Measurements from ENCODE around the gene SELPLG.
"Not testable (repeated sequence)": the region's sequence is repeated elsewhere in the genome, so short reads cannot be mapped to it uniquely, and the experiment has no call there.

SELPLG gene

DNA sequence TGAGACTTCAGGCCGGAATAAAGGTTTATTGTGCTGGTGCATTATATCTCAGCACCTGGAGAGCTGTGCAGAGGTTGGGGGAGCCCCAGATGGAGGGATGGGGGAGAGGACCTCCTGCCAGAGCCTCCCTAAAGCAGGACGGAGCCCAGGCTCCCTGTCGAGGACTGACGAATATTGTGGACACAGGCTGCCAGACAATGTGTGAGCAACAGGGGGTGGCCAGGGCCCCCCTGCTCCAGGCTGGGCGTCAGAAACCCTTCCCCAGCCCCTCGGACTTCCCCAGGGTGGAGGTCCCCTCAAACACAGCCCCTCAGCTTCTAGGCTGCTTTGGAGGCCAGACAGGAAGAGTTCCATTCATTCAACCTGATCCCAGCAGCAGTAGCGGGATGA lies 43.9 kb downstream of the SELPLG start:
- DNase-seq (ENCODE audit: low spot score), result no peak

DNA sequence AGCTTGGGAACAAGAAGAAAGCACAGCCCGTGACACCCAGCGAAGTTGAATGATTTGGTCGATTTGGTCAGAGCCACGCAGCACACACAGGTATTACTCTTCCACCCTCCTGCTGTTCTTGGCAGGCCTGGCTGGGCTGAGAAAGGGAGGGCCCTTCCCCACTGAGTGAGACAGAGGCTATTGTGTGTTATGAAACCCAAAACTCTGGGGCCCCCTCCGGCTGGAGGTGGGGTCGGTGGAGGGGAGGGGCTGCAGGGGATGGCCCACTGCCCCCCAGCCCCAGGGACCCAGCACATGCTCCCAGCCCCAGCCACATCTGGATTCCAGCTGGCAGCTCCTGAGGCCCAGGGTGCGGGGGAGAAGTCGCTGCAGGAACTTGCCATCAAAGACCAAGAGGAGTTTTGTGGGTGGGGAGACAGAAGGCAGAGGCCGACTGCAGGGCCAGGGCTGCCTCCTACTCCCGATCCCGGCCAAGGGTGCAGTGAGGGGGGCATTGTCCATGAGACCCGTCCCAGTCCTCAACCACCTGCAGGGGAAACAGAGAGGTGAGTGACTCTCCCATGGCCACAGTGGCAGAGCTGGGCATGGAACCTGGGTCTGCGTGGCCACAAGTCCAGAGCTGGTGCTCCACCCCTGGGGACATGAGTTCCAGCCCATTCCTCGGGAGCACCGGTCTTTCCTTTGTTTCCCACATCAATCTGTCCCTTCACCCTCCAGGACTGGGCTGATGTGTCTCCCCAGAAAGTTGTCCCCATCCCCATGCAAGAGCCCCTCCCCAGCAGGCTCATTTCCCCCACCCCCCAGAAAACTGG lies 44.5 kb downstream of the SELPLG start:
- no peak for DNase-seq (ENCODE audit: low spot score)

DNA sequence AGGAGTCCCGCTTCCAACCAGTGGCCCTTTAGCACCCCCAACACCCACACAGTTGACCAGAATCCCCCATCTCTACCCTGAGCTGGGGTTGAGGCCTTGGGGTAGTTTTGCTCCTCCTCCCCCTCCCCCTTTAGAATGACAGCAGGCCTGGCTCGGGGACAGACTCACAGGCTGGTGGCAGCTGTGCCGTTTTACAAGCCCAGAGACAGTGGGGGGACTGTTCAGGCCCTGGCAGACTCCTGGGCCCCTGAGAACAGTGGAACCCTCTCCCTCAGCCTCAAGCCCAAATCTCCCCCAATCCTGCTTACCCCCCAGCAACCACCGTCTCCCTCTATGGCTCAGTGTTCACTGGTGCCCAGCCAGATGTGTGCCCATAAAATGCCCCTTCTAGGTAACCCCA lies 45.9 kb downstream of the SELPLG start:
- DNase-seq (ENCODE audit: low spot score), result peak; percentile 76

DNA sequence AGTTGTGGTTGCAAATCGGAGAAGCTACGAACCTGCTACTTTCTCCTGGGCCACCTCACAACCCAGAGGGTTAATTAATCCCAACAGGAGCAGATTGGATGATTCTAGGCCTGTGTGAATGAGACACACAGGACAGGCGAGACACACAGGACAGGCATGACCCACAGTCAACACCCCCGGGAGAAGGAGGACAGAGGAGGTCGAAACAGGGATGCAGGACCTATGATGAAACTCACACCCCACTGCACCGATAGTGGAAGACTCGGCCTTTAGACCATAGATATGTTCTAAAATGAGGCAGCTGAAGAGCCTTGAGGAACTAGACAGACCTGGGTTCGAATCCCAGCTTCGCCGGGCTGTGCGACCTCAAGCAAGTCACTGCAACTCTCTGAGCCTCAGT lies 47.4 kb downstream of the SELPLG start:
- DNase-seq (ENCODE audit: low spot score), result no peak

DNA sequence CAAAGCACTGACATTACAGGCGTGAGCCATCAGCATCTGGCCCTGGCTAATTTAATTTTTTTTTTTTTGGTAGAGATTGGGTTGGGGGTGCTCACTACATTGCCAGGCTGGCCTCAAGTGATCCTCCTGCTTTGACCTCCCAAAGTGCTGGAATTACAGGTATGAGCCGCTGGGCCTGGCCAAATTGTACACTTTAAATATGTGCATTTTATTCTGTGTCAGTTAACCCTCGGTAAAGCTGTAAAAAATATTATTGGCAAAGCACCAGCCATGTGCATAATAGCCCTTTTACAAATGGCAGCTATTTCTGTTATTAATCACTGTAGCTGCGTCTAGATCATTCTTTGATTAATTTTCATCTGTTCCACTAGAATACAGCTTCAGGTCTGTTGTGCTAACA lies 47.8 kb downstream of the SELPLG start:
- DNase-seq (ENCODE audit: low spot score), result no peak

DNA sequence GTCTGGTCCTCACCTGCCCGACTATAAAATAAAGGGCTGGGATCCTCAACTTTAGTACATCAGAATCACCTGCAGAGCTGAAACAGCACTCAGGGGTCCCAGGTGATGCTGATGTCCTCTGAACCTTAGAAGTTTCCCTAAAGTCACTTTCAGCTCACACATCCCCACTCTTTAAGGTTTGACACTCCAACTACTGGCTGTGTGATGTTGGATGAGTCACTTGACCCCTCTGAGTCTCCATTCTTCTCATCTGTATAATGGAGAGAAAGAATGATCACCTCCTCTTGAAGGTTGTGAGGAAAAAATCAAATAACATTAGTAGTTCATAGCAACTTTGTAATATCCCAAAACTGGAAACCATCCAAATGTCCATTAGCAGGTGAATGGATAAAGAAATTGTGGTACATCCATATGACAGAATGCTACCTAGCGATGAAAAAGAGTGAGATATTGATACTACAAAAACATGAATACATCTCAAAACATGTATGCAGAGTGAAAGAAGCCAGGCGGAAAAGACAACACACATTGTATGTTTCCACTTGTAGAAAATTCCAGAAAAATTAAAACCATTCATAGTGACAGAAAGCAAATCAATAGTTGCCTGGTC lies 49.1 kb downstream of the SELPLG start:
- no peak for DNase-seq (ENCODE audit: low spot score)

DNA sequence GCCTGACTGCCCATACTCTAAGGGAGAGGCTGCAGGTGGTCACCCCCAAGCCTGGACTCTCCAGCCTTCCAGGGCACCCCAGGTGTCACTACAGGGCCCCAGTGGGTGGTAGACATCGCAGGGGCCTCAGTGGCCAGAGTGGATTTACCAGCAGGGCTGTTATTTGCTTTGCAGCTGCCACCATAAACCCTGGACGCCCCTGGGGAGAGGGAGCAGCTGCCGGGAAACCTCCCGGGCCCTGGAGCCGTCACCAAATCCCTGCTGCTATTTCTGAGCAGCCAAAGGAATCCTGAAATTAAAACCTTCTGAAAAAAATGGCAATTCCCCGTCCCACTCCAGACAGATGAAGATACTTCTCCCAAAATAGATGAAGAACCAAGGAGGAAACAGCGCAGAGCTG lies 49.7 kb downstream of the SELPLG start:
- DNase-seq (ENCODE audit: low spot score), result no peak

DNA sequence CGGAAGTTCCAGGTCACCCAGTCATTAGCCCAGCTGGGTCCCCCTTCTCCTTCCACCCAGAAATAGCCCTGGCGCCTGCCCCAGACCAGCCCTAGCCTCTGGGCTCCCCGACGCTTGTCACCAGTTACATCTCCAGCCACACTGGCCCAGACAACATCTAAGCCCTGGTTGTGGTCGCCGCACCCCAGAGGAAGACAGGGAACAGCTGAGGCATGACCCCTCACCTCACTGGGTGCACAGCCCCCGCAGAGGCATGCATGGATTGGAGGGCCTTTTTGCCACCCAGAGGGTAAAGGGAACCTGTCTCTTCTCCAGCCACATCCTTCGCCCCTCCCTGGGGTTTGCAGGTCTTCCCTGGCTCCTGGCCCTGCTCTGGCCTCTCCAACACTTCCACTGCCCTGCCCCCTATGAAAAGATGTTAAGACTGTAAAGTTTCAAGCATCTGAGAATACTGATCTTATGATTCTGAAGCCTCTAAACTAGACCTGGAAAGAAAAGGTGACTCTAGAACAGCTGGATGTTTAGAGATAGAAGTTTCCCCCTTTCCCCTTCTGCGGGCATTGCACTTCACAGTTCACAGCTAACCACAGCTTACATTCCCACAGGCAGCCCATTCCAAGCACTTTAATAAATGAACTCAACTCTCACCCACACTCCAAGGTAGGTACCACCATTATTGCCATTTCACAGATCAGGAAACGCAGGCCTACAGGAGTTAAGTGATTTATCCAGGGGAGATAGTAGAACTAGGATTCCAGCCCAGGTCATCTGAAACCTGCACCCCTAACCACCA lies 50.5 kb downstream of the SELPLG start:
- no peak for DNase-seq (ENCODE audit: low spot score)

DNA sequence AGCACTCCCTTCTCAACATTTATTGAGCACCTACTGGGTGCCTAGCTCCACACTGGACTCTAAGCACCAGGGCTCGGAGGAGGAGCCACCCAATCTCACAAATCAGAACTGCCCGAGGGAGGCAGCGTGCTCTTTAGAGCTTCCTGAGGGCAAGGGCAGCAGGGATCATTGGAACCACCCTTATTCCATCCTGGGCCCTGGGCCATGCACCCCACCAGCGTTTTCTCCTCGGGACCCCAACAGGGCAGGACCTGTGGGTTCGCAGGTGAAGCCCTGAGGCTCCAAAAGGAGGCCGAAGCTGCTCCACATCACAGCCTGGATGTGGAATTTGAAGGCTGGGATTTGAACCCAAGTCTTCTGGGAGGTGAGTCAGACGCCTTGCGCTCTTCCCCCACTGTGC lies 51.2 kb downstream of the SELPLG start:
- DNase-seq (ENCODE audit: low spot score), result no peak

DNA sequence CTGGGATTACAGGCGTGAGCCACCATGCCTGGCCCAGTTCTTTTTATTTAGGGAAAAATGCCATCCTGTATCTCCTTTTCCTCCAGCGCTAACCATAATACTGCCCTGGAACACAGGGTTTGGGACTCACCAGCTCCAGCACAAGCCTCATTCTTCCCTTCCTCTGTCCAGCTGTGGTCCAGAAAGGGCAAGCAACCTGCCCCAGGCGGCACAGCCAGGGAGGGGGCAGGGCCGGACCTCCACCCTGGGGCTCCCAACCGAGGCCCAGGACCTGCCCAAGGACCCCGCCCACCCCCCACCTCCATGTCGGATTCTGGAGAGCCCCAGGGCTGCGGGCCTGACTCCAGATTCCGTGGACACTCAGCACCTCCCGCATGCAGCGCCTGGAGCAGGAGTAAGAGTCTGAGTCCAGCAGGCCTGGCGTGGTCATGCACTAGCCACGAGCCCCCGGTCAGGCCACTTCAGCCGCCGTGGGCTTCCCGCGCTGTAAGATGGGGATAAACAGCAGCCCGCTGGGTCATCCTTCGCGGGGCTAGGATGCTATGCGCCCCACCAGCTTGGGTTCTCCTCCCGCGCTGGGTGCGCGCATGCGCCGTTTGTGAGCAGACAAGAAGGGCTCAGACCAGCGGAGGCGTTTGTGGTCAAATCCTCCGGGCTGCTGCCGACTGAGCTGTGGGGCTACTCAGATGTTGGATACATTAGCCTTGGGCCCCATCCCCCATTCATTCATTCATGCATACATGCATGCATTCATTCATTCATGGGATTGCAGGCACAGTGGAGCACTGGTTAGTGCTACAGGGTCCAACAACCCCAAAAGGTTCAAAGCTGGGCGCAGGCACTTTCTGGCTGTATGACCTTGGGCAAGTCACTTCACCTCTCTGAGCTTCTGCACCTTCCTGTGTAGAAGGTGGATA lies 52.1 kb downstream of the SELPLG start:
- no peak for DNase-seq (ENCODE audit: low spot score)

DNA sequence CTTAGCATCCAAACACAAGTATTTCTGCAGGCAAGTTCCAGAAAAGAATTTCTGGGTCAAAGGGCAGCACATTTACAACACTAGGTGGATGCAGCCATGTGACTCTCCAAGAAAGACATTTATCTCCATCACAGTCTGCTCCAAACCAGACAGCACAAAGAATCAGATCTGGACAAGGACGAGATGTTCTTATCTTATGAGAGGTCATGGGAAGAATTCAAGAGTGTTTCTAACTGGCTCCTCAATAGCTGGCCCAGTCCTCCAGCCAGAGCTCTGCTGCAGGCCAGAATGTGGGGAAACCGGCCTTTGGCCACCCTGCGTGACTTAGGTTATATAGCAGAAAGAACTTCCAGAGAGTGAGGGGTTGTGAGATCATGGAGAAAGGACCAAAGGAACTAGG lies 53.2 kb downstream of the SELPLG start:
- no peak for DNase-seq (ENCODE audit: low spot score)

DNA sequence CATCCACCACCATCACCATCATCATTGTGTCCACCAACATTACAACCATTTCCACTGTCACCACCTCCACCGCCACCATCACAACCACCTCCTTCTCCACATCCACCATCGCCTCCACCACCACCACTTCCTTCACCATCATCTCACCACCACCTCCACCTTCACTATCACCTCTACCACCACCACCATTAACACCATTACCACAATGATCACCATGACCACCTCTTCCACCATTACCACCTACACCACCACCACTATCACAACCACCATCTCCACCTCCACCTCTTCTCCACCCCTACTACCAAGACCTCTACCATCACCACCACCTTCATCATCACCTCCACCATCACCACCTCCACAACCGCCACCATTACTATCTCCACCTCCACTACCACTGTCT lies 54.9 kb downstream of the SELPLG start:
- DNase-seq (ENCODE audit: low spot score), result no peak

DNA sequence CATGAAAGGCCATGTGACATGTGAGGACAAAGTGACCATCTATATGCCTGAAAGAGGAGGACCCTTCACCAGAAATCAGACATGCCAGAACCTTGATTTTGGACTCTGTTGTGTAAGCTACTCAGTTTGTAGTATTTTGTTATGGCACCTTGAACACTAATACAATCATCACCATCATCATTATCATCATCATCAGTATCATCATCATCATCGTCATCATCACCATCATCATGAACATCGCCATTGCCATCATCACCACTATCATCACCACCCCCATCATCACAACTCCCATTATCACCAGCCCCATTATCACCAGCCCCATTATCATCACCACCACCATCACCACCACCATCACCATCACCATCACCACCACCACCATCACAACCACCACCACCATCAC lies 55.4 kb downstream of the SELPLG start:
- DNase-seq (ENCODE audit: low spot score), result no peak

DNA sequence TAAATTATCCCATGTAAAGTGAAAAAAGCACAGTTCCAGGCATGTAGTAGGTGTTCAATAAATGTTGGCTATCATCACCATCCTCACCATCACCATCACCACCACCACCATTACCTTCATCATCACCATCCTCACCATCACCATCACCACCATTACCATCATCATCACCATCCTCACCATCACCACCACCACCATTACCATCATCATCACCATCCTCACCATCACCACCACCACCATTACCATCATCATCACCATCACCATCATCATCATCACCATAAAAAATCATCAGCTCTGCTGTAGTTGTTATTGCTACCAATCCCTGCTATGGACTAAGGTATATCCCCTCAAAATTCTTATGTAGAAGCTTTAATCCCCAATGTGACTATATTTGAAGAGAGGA lies 56.2 kb downstream of the SELPLG start:
- no peak for DNase-seq (ENCODE audit: low spot score)

DNA sequence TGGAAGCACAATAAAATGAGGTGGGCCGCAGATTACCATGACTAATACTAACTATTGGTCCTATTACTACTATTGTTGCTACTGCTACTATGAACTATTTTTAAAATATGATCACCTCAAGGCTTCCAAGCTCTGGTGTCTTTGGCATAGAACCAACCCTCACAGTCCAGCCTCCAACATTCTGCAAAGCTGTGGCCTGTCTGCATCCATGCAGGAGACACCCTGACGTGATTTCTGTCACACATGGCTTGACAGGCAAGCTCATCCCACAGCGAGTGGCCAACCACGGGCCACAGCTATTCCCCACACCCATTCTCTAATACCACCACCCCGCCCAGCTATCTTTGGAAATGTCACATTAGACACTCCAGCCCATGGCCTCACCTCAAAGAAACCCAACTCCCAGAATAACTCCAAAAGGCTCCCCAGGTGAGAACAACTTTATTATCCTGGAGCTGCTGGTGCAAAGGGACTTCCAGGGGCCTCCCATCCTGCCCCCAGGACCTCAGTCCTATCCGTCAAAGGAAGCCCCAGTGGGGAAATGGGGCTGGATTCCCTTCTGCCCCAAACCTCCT lies 56.9 kb downstream of the SELPLG start:
- DNase-seq (ENCODE audit: low spot score), result no peak

DNA sequence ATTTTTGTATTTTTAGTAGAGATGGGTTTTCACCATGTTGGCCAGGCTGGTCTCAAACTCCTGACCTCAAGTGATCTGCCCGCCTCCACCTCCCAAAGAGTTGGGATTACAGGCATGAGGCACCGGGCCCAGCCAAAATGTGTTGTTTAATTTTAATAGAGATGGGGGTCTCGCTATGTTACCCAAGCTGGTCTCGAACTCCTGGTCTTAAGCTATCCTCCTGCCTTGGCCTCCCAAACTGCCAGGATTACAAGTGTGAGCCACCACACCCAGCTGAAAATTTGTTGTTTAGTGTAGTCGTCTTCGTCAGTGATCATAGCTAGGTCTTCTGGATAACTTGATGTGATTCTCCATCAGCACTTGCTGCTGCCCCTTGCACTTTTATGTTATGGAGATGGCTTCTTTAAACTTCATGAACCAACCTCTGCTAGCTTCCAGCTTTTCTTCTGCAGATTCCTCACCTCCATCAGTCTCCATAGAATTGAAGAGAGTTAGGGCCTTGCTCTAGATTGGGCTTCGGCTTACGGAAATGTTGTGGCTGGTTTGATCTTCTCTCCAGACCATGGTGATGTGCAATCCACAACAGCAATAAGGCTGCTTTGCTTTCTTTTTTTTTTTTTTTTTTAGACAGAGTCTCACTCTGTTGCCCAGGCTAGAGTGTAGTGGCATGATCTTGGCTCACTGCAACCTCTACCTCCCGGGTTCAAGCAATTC lies 58.3 kb downstream of the SELPLG start:
- DNase-seq (ENCODE audit: low spot score), result no peak

DNA sequence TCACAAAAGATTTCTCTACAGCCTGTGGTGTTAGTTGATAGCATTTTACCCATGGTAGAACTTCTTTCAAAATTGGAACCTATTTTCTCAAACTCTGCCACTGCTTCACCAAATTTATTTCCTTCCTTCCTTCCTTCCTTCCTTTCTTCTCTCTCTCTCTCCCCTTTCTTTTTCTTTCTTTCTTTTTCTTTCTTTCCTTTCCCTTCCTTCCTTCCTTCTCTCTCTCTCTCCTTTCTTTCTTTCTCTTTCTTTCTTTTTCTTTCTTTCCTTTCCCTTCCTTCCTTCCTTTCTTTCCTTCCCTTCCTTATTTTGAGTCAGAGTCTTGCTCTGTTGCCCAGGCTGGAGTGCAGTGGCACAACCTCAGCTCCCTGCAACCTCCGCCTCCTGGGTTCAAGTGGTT lies 59.4 kb downstream of the SELPLG start:
- not testable (repeated sequence) for DNase-seq (ENCODE audit: low spot score)

DNA sequence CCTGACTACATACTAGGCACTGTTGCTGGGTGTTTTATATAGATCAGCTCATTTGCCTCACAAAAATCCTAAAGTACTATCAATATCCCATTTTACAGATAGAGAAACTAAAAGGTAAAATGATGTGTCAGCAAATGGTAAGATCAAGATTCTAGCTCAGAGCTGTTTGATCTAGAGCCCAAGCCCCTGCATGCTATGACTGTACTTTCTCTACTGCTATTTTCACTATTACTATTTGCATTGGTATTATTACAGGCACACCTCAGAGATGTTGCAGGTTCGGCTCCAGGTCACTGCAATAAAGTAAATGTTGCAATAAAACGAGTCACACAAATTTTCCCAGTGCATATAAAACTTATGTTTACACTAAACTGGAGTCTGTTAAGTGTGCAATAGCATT lies 60.4 kb downstream of the SELPLG start:
- no peak for DNase-seq (ENCODE audit: low spot score)

DNA sequence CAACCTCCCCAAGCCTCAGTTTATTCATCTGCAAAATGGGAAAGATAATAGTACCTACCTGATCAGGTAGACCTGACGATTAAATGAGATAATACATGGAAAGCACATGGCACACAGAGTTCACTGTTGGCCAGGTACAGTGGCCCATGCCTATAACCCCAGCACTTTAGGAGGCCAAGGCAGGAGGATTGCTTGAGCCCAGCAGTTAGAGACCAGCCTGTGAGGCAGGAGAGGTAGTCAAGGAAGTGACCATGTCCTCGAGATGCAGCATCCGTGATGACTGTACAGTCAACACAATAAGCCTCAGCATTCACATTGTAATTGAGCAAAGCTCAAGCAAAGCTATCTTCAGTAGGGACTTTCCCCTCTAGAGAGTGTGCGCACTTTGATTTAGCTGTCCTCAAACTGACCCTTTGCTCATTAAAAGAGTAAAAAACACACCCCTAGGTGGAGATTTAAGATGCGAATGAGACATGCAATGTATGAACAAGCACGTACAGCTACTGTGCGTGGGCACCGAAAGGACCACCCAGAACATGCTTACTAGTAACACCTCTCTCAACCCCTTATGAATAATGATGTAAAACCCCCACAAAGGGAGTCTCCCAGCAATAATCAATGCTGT lies 61.4 kb downstream of the SELPLG start:
- DNase-seq (ENCODE audit: low spot score), result no peak
